RWPE2 (cell line): ENCODE measurements around the gene GFER.

Experiments used
- ATAC-seq: fragments of 200-7000 bp; cut with Tn5 transposase; 3 replicates; pipeline ENCODE4 v1.9.1; 2021; ENCODE audit warnings: low read depth
- DNase-seq: peaks from one replicate; pipeline ENCODE4 v3.0.0-alpha.2; 2020; ENCODE audit warnings: low spot score
- H3K27ac ChIP-seq: fragments of 450-650 bp; 2 replicates; pipeline ENCODE4 v1.5.1; 2017; ENCODE audit warnings: mild to moderate bottlenecking; ENCODE audit not compliant: poor library complexity, severe bottlenecking
- H3K27me3 ChIP-seq: fragments of 250-450 bp; sonication (Bioruptor Pico); 2 replicates; pipeline ENCODE4 v1.5.1; 2021; ENCODE audit warnings: mild to moderate bottlenecking, moderate library complexity; ENCODE audit not compliant: insufficient read depth, poor library complexity, severe bottlenecking
- H3K36me3 ChIP-seq: fragments of 250-450 bp; sonication (Bioruptor Pico); 2 replicates; pipeline ENCODE4 v1.5.1; 2020; ENCODE audit warnings: low read depth, mild to moderate bottlenecking, moderate library complexity
- H3K4me1 ChIP-seq: fragments of 250-450 bp; sonication (Bioruptor Pico); 2 replicates; pipeline ENCODE4 v1.5.1; 2021; ENCODE audit warnings: mild to moderate bottlenecking, moderate library complexity; ENCODE audit not compliant: insufficient read depth, poor library complexity, severe bottlenecking
- H3K4me3 ChIP-seq: fragments of 250-450 bp; sonication (Bioruptor Pico); 2 replicates; pipeline ENCODE4 v1.5.1; 2021; ENCODE audit warnings: mild to moderate bottlenecking, moderate library complexity; ENCODE audit not compliant: severe bottlenecking
- H3K9me3 ChIP-seq: fragments of 250-450 bp; sonication (Bioruptor Pico); 2 replicates; pipeline ENCODE4 v1.5.1; 2021; ENCODE audit warnings: mild to moderate bottlenecking, moderate library complexity; ENCODE audit not compliant: severe bottlenecking
- TF ChIP-seq, protein P1 (sequence below): fragments of 450-650 bp; IDR thresholded peaks from one replicate; pipeline ENCODE4 v1.5.1; 2017; ENCODE audit warnings: mild to moderate bottlenecking, moderate library complexity; ENCODE audit not compliant: poor library complexity, severe bottlenecking

The GFER gene

DNA sequence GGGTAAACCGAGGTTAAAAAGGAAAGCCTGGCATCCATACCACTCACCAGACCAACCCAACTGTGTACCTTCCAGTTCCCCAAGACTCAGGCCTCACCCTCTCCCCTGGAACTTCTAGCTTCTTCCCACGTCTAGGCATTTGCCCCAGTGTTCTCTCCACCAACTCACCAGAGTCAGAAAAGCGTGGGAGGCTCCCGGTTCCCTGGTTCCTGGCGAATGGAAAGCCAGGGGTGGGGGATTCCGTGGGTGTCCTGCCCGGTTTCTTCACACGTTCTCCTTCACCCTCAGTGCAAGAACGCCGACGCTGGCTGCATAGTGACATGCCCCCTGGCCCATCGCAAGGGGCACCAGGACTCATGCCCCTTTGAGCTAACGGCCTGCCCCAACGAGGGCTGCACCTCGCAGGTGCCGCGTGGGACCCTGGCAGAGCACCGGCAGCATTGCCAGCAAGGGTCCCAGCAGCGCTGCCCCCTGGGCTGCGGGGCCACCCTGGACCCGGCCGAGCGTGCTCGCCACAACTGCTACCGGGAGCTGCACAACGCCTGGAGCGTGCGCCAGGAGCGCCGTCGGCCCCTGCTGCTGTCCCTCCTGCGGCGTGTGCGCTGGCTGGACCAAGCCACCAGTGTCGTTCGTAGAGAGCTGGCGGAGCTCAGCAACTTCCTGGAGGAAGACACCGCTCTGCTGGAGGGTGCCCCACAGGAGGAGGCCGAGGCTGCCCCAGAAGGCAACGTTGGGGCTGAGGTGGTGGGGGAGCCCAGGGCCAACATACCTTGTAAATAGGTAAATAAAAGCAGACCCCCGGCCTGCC lies 15.6 kb upstream of the GFER start:
- H3K36me3 ChIP-seq = peaks cover 16% of the 10 kb centered on the region
- no peaks in the 10 kb centered on the region for H3K27me3 ChIP-seq
- TF ChIP-seq, protein P1, sequence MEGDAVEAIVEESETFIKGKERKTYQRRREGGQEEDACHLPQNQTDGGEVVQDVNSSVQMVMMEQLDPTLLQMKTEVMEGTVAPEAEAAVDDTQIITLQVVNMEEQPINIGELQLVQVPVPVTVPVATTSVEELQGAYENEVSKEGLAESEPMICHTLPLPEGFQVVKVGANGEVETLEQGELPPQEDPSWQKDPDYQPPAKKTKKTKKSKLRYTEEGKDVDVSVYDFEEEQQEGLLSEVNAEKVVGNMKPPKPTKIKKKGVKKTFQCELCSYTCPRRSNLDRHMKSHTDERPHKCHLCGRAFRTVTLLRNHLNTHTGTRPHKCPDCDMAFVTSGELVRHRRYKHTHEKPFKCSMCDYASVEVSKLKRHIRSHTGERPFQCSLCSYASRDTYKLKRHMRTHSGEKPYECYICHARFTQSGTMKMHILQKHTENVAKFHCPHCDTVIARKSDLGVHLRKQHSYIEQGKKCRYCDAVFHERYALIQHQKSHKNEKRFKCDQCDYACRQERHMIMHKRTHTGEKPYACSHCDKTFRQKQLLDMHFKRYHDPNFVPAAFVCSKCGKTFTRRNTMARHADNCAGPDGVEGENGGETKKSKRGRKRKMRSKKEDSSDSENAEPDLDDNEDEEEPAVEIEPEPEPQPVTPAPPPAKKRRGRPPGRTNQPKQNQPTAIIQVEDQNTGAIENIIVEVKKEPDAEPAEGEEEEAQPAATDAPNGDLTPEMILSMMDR = no peak
- H3K9me3 ChIP-seq = no peaks in the 10 kb centered on the region
- H3K27ac ChIP-seq = no peak overlapping the region
- no peak overlapping the region for H3K4me3 ChIP-seq
- DNase-seq = no peak
- no peaks in the 10 kb centered on the region for H3K4me1 ChIP-seq
- no peak for ATAC-seq

GRCh38 chr16:1971796-1972489 lies 12.1 kb upstream of the GFER start, which contains the start of gene TBL3:
Gene TBL3 (plus strand): TSS chr16:1972053. CDS start chr16:1972165, 112 bp downstream.
- peak within 1 kb of the TSS; percentile 93 for H3K4me3 ChIP-seq
- peak within 1 kb of the TSS; percentile 71 for H3K27ac ChIP-seq
- peaks cover 19% of the 10 kb centered on the region; the same call in 1 of the 2 replicates for H3K36me3 ChIP-seq
- no peaks in the 10 kb centered on the region for H3K27me3 ChIP-seq
- no peaks in the 10 kb centered on the region for H3K9me3 ChIP-seq
- peak; percentile 87 for ATAC-seq
- no peaks in the 10 kb centered on the region for H3K4me1 ChIP-seq
- TF ChIP-seq, protein P1 = no peak
- peak; percentile 94 for DNase-seq

- H3K27ac ChIP-seq = peak overlapping the region; percentile 71
- peak overlapping the region; percentile 93 for H3K4me3 ChIP-seq
- H3K9me3 ChIP-seq = no peaks in the 10 kb centered on the region
- H3K36me3 ChIP-seq = peaks cover 21% of the 10 kb centered on the region; the same call in 1 of the 2 replicates
- H3K4me1 ChIP-seq = no peaks in the 10 kb centered on the region
- no peaks in the 10 kb centered on the region for H3K27me3 ChIP-seq
- DNase-seq (no peak), ATAC-seq (peak; percentile 23; the same call in 2 of the 3 replicates)
- TF ChIP-seq, protein P1 = no peak
These were observed 11.5 kb upstream of the GFER start for GRCh38 chr16:1972490-1972877.

- Histone ChIP-seq H3K27ac (no peak overlapping the region), H3K4me3 (no peak overlapping the region), H3K9me3 (no peaks in the 10 kb centered on the region), H3K27me3 (no peaks in the 10 kb centered on the region), H3K4me1 (no peaks in the 10 kb centered on the region), H3K36me3 (peaks cover 28% of the 10 kb centered on the region)
- TF ChIP-seq, protein P1 = no peak
- DNase-seq (no peak), ATAC-seq (no peak)
These were observed 10.4 kb upstream of the GFER start for GRCh38 chr16:1973461-1974156.
